IMR-90 (cell line): ENCODE data around the gene ING3. TPM values are rescaled to one million over a fixed set of nuclear protein-coding genes. Genes with fewer than 3 reads are reported as not detected.

Experiments used
- ATAC-seq: fragments of 200-7000 bp; cut with Tn5 transposase; 2 replicates; pipeline ENCODE4 v1.9.1; 2020; ENCODE audit warnings: low read depth, mild to moderate bottlenecking, moderate library complexity
- BruUV-seq: library from RNA; stranded (reverse); fragments of 400-500 nt; replicated peaks from 2 replicates; lab custom pipeline; 2021; lab: Mats Ljungman, UMichigan
- CTCF ChIA-PET: fragments of 300-600 bp; formaldehyde crosslinking; extraction: SDS; loops from one replicate; lab custom pipeline; 2021; ENCODE audit warnings: antibody characterized with exemption; lab: Yijun Ruan, JAX
- POLR2A ChIA-PET: fragments of 300-600 bp; sonication (Branson Sonifier 250); formaldehyde crosslinking; loops from one replicate; lab custom pipeline; 2022; ENCODE audit warnings: antibody characterized with exemption; ENCODE audit not compliant: unreplicated experiment; lab: Charles Lee
- DNase-seq: peaks from one replicate; pipeline ENCODE4 v3.0.0; 2013
- H2AFZ ChIP-seq: replicated peaks from 2 replicates; pipeline ENCODE3; 2013; ENCODE audit warnings: low read length, mild to moderate bottlenecking; ENCODE audit not compliant: poor library complexity
- H2AK5ac ChIP-seq: 2 replicates; pipeline ENCODE4 v1.6.1; 2013; ENCODE audit warnings: low read depth, low read length, inconsistent platforms
- H2AK9ac ChIP-seq: replicated peaks from 2 replicates; pipeline ENCODE3; 2013; ENCODE audit warnings: mild to moderate bottlenecking, low read depth, low read length, moderate library complexity; ENCODE audit not compliant: poor library complexity
- H2BK120ac ChIP-seq: 2 replicates; pipeline ENCODE4 v1.6.1; 2013; ENCODE audit warnings: low read depth, low read length, inconsistent platforms
- H2BK15ac ChIP-seq: 3 replicates; pipeline ENCODE4 v1.6.1; 2013; ENCODE audit warnings: low read depth, low read length, inconsistent platforms
- H2BK20ac ChIP-seq: 2 replicates; pipeline ENCODE4 v1.6.1; 2013; ENCODE audit warnings: low read depth, mild to moderate bottlenecking, inconsistent platforms, low read length, moderate library complexity
- H2BK5ac ChIP-seq: 2 replicates; pipeline ENCODE4 v1.6.1; 2013; ENCODE audit warnings: mild to moderate bottlenecking, low read depth, low read length, inconsistent platforms; ENCODE audit not compliant: poor library complexity, severe bottlenecking
- H3K14ac ChIP-seq: replicated peaks from 2 replicates; pipeline ENCODE4 v1.6.1; 2013; ENCODE audit warnings: low read depth, low read length, inconsistent platforms
- H3K18ac ChIP-seq: 2 replicates; pipeline ENCODE4 v1.6.1; 2013; ENCODE audit warnings: low read depth, low read length, control low read depth
- H3K23ac ChIP-seq: 2 replicates; pipeline ENCODE4 v1.6.1; 2013; ENCODE audit warnings: low read depth, low read length, inconsistent platforms
- H3K27ac ChIP-seq: 2 replicates; pipeline ENCODE4 v1.5.1; 2013; ENCODE audit warnings: mild to moderate bottlenecking, control low read depth, low read length; ENCODE audit not compliant: insufficient read depth
- H3K27me3 ChIP-seq: 2 replicates; pipeline ENCODE4 v1.6.1; 2013; ENCODE audit warnings: low read length; ENCODE audit not compliant: control insufficient read depth, insufficient read depth
- H3K36me3 ChIP-seq: 2 replicates; pipeline ENCODE4 v1.6.1; 2013; ENCODE audit warnings: low read length, mixed read lengths; ENCODE audit not compliant: control insufficient read depth, insufficient read depth
- H3K4ac ChIP-seq: 2 replicates; pipeline ENCODE4 v1.6.1; 2013; ENCODE audit warnings: low read depth, low read length, inconsistent platforms
- H3K4me1 ChIP-seq: 2 replicates; pipeline ENCODE4 v1.6.1; 2013; ENCODE audit warnings: low read length, mixed read lengths; ENCODE audit not compliant: control insufficient read depth, insufficient read depth
- H3K4me2 ChIP-seq: 2 replicates; pipeline ENCODE4 v1.6.1; 2013; ENCODE audit warnings: low read depth, mild to moderate bottlenecking, control low read depth, low read length, moderate library complexity
- H3K4me3 ChIP-seq: 2 replicates; pipeline ENCODE4 v1.5.1; 2013; ENCODE audit warnings: low read depth, mild to moderate bottlenecking, control low read depth, low read length, moderate library complexity; ENCODE audit not compliant: insufficient read depth
- H3K56ac ChIP-seq: 2 replicates; pipeline ENCODE4 v1.6.1; 2013; ENCODE audit warnings: low read length, inconsistent platforms; ENCODE audit not compliant: insufficient read depth; ENCODE audit errors: extremely low read depth
- H3K79me1 ChIP-seq, 2 experiments: 2 replicates each; pipeline ENCODE4 v1.6.1; 2013; ENCODE audit warnings: low read length in 2 of 2, inconsistent platforms in 1 of 2, low read depth in 1 of 2
- H3K9ac ChIP-seq: 2 replicates; pipeline ENCODE4 v1.6.1; 2013; ENCODE audit warnings: low read depth, low read length, control low read depth
- H3K9me1 ChIP-seq: 2 replicates; pipeline ENCODE4 v1.6.1; 2013; ENCODE audit warnings: low read length, inconsistent platforms; ENCODE audit not compliant: insufficient read depth
- H3K9me3 ChIP-seq: 2 replicates; pipeline ENCODE4 v1.6.1; 2013; ENCODE audit warnings: low read length; ENCODE audit not compliant: control insufficient read depth, insufficient read depth
- H4K20me1 ChIP-seq: 2 replicates; pipeline ENCODE4 v1.6.1; 2013; ENCODE audit warnings: low read length, inconsistent platforms; ENCODE audit not compliant: insufficient read depth
- H4K5ac ChIP-seq: 2 replicates; pipeline ENCODE4 v1.6.1; 2013; ENCODE audit warnings: mild to moderate bottlenecking, low read depth, low read length, control low read depth
- H4K8ac ChIP-seq, 2 experiments: 2 replicates each; pipeline ENCODE4 v1.6.1; 2013; ENCODE audit warnings: low read depth in 2 of 2, low read length in 2 of 2, control low read depth in 1 of 2, inconsistent platforms in 1 of 2
- H4K91ac ChIP-seq: 2 replicates; pipeline ENCODE4 v1.6.1; 2013; ENCODE audit warnings: low read depth, low read length, inconsistent platforms; ENCODE audit not compliant: insufficient read depth
- CEBPB ChIP-seq: IDR thresholded peaks from 2 replicates; pipeline ENCODE4 v1.6.1; 2012; ENCODE audit warnings: low read depth, low read length, improper control_type of control experiment
- MAFK ChIP-seq: IDR thresholded peaks from 2 replicates; pipeline ENCODE4 v1.6.1; 2012; ENCODE audit warnings: low read depth, low read length, improper control_type of control experiment
- SMC3 ChIP-seq: fragments of 150-350 bp; IDR thresholded peaks from 2 replicates; pipeline ENCODE4 v1.6.1; 2016; ENCODE audit warnings: low read depth, mild to moderate bottlenecking, antibody characterized with exemption, low read length, moderate library complexity
- WGBS, 2 experiments: methylation state at CpG; one replicate each; pipeline versions ENCODE4 v1.1.5 to v1.1.7; 2013; ENCODE audit warnings: missing lambda C conversion rate in 2 of 2; ENCODE audit not compliant: insufficient read length in 1 of 2; ENCODE audit errors: extremely low coverage in 2 of 2; 5-methylcytosine and 5-hydroxymethylcytosine counted together
- dilution Hi-C: fragments of 300-500 bp; cut with HindIII; formaldehyde crosslinking; loops from one replicate; pipeline ENCODE4 v1.14.3; 2018; ENCODE audit warnings: low sequenced_read_pairs; ENCODE audit not compliant: unreplicated experiment
- in situ Hi-C: fragments of 300-500 bp; cut with MboI; formaldehyde crosslinking; loops from 3 replicates; pipeline ENCODE4 v1.14.3; 2019; ENCODE audit warnings: low sequenced_read_pairs, inconsistent platforms, mixed read lengths
- intact Hi-C: fragments of 100-400 bp; cut with micrococcal nuclease; formaldehyde crosslinking; loops from 2 replicates; pipeline ENCODE4 v1.10.0; 2022
- polyA plus RNA-seq, 3 experiments: library from polyadenylated mRNA; depleted of rRNA; stranded (reverse); fragments of >200 nt; gene quantifications; 2 replicates each; pipeline ENCODE4 v1.2.3, GENCODE V29; 2012; ENCODE audit warnings: low replicate concordance in 1 of 3
- total RNA-seq: library from RNA; depleted of rRNA; stranded (reverse); fragments of >200 nt; gene quantifications from 2 replicates; pipeline ENCODE4 v1.2.3, GENCODE V29; 2012

Gene ING3
- total and polyA plus RNA-seq, 2 of the 4 experiments (the other 2 are of a cell fraction) = 7.2 to 11.3 TPM

DNA sequence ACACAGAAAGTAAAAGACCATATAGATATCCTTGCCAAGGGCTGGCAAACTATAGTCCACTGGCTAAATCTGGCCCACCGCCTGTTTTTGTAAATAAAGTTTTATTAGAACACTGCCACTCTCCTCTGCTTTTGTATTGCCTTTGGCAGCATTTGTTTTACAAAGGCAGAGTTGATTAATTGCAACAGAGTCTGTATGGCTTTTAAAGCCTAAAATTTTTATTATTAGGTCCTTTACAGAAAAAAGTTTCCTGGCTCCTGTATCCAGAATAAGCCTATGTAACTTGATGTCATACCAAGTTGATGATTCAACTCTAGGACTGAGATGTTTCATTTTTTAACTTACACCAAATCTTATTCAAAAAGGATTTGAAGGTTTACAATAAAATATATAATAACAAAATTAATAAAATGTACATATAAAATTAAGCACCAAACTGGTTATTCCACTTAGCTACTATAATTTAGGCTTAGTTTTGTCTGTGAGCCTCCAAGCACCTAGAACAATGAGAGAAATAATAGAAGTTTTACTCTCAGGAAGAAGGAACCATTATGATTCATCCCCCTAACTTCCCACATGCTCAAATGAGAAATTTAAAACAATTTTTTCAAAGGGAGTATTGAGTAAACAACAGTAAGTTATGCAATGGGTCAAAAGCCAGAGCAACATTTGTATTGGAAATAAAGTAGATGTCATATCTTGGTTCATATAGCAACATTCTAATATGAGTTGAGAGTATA is 69.8 kb downstream of the ING3 start:
- Histone ChIP-seq H3K27ac (peak overlapping the region; percentile 2; the same call in 1 of the 2 replicates), H3K27me3 (no peaks in the 10 kb centered on the region), H2BK15ac (no peak overlapping the region), H2AK5ac (no peak overlapping the region), H2BK5ac (peak overlapping the region; percentile 83), H3K18ac (peak overlapping the region; percentile 50; the same call in 1 of the 2 replicates), H3K56ac (no peak overlapping the region), H3K79me1 (peaks cover 5 to 45% of the 10 kb centered on the region in 2 experiments), H3K4me1 (peaks cover 18% of the 10 kb centered on the region), H2AFZ (no peak overlapping the region), H3K9ac (no peak overlapping the region), H4K5ac (no peak overlapping the region), H2BK20ac (no peak overlapping the region), H3K4me2 (no peak overlapping the region; the same call in 1 of the 2 replicates), H4K20me1 (peaks cover 3% of the 10 kb centered on the region; the same call in 1 of the 2 replicates), H3K4ac (no peak overlapping the region), H4K91ac (no peak overlapping the region), H3K36me3 (peaks cover 2% of the 10 kb centered on the region; the same call in 1 of the 2 replicates), H4K8ac (no peak overlapping the region), H2BK120ac (no peak overlapping the region), H2AK9ac (no peak overlapping the region), H3K4me3 (no peak overlapping the region), H3K9me1 (peaks cover 10% of the 10 kb centered on the region), H3K14ac (no peak overlapping the region), H3K23ac (no peak overlapping the region), H3K9me3 (no peaks in the 10 kb centered on the region)
- no TSS peak for BruUV-seq
- ChIA-PET CTCF (interaction anchor here (1.1 kb wide), 1 partner anchor 21 kb away, joined by 3 read pairs; no protein-coding TSS in a partner anchor), POLR2A (no interaction called here)
- no CpG with 5 or more reads among the region's 1 CpG for WGBS, 2 experiments
- ATAC-seq (peak; percentile 38; the same call in 1 of the 2 replicates), DNase-seq (peak; percentile 72)
- no peak for TF ChIP-seq SMC3
- TF ChIP-seq CEBPB = peak; percentile 95
- no peak for TF ChIP-seq MAFK
- intact Hi-C loops = no loop called here
- in situ Hi-C loops = no loop called here
- dilution Hi-C loops = no loop called here
